GM19452 (cell line): ENCODE results near the gene EPHA2.
"Not testable (repeated sequence)": the region's sequence is repeated elsewhere in the genome, so short reads cannot be mapped to it uniquely, and the experiment has no call there.

Experiments
- ATAC-seq: cut with Tn5 transposase; IDR thresholded peaks from one replicate; pipeline ENCODE4 v1.9.1; 2021; ENCODE audit not compliant: unreplicated experiment

Gene EPHA2

GRCh38 chr1:16168622-16169360, 12.9 kb upstream of the EPHA2 start:
- no peak for ATAC-seq

GRCh38 chr1:16168144-16168495, 12.3 kb upstream of the EPHA2 start:
- ATAC-seq: not testable (repeated sequence)

- ATAC-seq: peak; percentile 48
These were observed 11.7 kb upstream of the EPHA2 start for GRCh38 chr1:16167331-16168143.

GRCh38 chr1:16166117-16166516, 10.2 kb upstream of the EPHA2 start:
- no peak for ATAC-seq

- ATAC-seq: no peak
These were observed 9.7 kb upstream of the EPHA2 start for GRCh38 chr1:16165548-16165947.

GRCh38 chr1:16165073-16165364, 9.2 kb upstream of the EPHA2 start:
- ATAC-seq: no peak

DNA sequence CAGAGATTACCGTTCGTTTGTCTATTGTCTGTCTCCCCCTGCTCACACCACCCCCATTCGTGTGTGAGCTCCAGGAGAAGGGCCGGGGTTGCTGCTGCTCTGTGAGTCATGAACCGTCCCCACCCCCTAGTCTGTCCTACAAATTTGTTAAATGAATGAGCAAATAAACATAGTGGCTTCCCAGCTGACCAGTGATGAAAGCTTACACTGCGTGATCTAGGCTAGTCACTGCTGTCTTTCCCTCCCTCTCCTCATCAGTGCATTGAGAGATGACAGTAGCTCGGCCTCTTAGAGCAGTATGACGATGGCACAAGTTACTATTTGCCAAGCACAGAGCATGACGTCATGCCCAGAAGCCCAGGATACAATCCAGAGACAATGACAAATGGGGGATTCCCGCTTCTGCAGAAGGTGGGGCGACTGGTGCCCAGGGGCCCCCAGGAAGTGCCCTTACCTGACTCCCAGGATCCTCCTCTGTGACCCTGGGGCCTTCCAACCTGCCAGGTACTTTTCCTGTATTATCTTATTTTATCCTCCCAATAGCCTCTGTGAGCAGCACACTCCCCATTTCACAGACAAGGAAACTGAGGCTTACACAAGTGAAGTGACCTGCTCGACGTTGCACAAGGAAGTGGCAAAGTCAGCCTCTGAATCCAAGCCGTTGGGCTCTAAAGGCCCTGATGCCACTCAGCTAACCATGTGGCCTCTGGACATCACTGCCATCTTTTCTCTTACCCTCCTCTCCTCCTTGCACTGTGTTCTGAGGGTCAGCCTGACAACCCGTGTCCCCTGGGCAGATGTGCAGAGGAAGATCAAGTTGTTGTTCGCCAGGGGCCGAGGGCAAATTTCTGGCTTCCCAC, 8.6 kb upstream of the EPHA2 start:
- ATAC-seq: no peak

DNA sequence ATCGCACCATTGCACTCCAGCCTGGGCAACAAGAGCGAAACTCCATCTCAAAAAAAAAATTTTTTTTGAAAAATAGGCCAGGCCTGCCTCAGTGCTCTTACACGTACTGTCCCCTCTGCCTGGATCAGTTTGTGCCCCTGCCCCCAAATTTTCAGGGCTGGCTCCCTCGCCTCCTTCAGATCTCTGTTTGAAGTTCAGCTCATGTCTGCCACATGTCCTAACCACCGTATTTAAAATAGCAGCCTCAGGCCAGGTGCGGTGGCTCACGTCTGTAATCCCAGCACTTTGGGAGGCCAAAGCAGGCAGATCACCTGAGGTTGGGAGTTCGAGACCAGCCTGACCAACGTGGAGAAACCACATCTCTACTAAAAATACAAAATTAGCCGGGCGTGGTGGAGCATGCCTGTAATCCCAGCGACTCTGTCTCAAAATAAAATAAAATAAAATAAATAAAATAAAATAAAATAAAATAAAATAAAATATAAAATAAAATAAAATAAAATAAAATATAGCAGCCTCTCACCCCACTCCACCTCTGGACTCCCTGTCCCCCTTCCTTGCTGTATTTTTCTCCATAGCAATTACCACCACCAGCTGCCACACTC, 7.8 kb upstream of the EPHA2 start:
- ATAC-seq: not testable (repeated sequence)

GRCh38 chr1:16162163-16162822, 6.4 kb upstream of the EPHA2 start:
- no peak for ATAC-seq

GRCh38 chr1:16161717-16162116, 5.8 kb upstream of the EPHA2 start:
- ATAC-seq: no peak

- no peak for ATAC-seq
These were observed 3.3 kb upstream of the EPHA2 start for GRCh38 chr1:16158993-16159831.

- no peak for ATAC-seq
These were observed 2.2 kb upstream of the EPHA2 start for GRCh38 chr1:16158025-16158424.

DNA sequence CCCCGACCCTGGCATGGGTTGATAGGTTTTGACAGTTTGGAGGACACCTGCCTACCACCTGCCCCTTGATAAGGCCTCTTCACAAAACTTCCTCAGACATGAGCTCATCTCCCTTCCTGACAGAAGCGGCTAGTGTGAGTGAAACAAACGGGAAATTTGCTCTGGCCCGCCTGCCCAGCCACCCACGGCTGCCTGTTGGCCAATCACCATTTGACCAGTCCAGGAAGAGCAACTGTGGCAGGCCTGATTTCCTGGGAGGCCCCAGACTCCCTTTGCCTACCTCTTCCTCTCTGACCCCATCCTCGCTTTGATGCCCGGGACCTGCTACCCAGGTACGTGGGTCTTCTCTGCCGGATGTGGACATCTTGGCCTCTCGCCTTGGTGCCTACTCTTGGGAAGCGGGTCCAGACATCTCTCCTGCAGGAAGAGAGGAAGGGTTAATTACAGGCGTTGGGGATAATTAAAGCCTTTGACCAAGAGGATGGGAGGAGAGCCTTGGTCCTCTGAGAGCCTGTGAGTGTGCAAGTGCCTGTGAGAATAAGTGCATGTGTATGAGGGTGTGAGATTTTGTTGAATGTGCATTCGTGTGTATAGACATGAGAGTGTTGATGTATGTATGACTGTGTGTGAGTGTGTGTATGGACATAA, 1.1 kb upstream of the EPHA2 start:
- no peak for ATAC-seq

DNA sequence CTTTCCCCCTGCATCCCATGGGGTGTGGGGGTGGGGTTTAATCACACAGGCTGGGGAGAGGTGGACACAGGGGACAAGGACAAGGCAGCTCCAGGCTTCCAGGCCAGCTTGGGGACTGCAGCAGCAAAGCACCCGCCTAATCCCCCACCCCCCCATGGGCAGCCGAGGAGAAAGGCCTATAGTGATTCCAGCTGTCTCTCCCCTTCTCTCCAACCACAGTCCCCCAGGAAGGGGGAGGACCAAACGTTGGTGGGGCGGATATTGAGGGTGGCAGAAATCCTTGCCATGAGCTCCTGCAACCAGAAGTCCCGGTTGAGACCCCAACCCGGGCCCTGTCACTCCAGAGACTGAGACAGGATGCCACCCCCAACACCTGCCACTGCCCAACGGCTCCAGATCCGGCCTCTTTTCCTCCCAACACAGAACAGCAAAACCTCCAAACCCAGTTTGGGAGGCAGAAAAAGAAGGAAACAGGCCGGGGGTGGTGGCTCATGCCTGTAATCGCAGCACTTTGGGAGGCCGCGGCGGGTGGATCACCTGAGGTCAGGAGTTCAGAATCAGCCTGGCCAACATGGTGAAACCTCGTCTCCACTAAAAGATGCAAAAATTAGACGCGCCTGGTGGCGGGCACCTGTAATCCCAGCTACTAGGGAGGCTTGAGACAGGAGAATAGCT, 1.7 kb downstream of the EPHA2 start:
- no peak for ATAC-seq

DNA sequence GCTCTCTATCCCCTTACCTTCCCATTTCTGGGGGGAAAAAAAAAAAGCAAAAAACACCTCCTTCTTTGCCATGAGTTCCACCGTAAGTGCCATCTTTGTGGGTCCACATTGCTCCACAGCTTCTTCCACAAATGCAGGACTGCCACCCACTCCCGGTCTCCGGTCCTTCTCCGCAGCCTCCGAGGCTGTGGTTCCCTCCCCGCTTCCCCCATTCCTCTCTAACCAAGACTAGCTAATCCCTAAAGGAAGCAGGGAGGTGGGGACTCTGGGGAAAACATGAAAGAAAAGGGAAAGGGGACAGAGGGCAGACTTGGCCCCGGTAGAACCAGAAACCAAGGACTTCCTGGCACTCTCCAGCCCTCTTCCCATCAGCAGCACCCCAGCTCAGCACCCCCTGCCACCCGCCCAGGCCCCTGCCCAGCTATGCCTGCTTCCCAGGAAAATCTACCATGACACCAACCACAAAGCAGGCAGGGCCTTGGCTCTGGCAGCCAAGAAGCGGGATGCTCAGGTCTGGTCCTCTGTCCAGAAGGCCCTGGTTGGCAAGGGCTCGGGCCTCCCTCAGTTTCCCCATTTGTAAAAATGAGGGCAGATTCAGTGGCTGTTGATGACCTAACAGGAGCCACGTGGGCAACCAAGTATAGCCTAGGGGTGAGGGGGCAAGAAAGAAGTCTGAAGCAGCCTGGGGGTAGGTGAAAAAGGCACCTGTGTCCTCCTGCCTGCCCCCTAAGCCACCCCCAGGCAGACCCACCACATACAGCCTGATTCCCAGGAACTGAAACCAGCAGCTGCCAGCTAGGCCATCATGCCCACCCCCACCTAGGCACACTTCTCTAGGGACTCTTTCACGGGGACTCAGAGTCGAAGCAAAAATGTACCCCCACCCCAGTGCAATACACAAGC, 2.5 kb downstream of the EPHA2 start:
- no peak for ATAC-seq

- no peak for ATAC-seq
These were observed 3.3 kb downstream of the EPHA2 start for GRCh38 chr1:16152481-16153087.

- ATAC-seq: no peak
These were observed 3.9 kb downstream of the EPHA2 start for GRCh38 chr1:16151995-16152384.
